HT-29 (cell line): ENCODE data around the gene CHST7. TPM values are rescaled to one million over a fixed set of nuclear protein-coding genes. Genes with fewer than 3 reads are reported as not detected.

Experiments used
- DNase-seq: peaks from one replicate; pipeline ENCODE4 v3.0.0-alpha.2; 2015; ENCODE audit warnings: low spot score
- total RNA-seq: library from RNA; depleted of rRNA; stranded (reverse); fragments of >200 nt; shearing (Covaris generic); gene quantifications from 2 replicates; pipeline ENCODE4 v1.2.3, GENCODE V29; 2014

Gene CHST7
- total RNA-seq, 1 experiment from 2014 or later, result 2.3 TPM

DNA sequence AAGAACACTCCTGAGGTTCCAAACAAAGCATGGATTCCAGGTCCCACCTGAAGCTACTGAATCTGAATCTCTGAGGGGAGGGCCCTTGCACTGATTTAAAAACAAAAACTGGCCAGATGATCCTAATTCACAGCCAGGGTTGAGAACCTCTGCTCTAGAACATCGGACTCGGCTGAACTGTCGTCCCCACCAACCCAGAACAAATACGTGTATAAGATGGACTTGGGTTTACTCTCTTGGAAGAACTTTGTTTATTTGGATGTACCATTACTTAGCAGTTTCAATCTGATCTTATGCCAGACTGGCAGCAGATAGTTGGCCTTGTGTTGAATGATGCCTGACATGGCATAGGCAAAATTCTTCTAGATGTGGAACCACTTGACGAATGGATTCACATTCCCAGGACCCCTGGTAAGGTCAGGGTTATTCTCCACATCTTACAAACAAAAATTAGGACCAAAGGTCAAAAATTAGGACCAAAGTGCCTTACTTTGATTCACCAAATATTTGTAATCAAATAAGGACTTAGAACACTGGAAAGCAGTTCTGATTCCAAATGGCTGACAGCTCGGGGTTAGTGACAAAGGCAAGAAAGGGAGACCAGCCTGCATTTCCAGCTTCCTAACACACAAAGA, 29.0 kb downstream of the CHST7 start:
- no peak for DNase-seq

GRCh38 chrX:46607916-46608315, 34.4 kb downstream of the CHST7 start:
- no peak for DNase-seq

- DNase-seq, result no peak
Observed at GRCh38 chrX:46610070-46610658, 36.6 kb downstream of the CHST7 start.

DNA sequence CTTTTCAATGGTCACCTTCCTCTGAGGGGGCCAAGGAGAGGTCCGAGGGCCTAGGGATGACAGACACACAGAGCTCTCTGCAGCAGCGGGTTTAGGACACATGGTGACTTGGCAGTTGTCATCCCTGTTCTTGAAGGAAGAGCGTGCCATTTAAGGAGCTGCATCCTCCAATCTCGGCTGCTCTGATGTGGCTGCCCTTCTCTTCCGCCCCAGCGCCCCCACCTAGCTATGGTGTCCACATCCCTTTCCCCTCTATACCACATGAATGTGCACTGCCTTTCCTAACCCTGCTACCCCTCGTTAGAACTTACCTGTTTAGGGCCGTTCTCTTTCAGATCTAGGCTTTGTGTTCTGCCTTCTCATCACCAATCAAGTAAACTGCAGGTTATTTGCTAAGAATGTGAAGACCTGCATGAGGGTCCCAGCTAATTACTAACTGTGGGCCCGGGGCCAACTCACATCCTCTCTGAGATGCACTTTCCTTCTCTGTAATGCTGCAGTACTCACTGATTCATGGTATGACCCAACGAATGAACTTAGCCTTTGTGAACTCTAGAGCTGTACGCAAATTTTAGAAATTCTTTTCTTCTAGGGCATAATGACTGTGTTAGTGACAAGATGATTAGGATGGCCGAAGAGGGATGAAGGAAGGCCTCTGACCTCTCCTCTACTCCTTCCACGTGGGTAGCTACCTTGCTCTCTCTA, 38.2 kb downstream of the CHST7 start:
- DNase-seq, result no peak

DNA sequence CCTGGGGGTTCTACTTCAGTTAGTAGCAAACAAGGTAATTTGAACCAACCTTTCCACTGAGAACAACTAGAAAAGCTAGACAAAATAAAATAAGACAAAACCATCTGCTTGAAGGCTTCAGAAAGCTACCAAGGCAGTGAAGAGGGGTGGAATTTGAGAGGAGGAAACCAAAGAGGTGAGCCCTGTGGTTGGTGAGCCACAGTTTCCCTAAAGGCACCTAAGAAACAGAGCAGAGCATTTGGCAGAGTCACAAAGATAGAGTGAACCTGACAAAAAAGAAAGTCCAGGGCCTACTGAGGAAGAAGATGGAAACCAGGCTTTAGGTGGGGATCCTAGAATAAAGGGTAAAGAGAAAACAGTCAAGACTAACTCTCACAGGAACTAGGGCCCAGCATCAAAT, 44.3 kb downstream of the CHST7 start:
- DNase-seq, result no peak

- DNase-seq, result no peak
Observed at GRCh38 chrX:46618947-46619346, 45.4 kb downstream of the CHST7 start.

- no peak for DNase-seq
Observed at GRCh38 chrX:46620505-46620904, 46.9 kb downstream of the CHST7 start.

DNA sequence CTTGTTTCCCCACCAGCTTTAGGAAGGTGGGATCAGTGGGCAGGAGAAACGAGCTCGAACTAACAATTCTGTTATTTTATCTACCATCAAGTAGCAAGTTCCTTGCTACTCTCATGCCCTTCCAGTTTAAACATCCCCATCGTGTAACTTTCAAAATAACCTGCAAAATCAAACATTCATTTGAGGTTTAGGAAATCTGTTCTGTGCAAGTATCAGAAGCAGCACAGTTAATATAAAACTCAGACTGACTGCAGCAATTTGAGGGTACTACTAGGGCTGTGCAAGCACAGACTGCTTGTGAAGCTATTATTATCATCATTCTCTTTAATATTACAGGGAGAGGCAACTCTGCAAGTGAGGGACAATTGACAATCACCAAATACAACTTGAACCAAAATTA, 48.0 kb downstream of the CHST7 start:
- DNase-seq, result no peak

DNA sequence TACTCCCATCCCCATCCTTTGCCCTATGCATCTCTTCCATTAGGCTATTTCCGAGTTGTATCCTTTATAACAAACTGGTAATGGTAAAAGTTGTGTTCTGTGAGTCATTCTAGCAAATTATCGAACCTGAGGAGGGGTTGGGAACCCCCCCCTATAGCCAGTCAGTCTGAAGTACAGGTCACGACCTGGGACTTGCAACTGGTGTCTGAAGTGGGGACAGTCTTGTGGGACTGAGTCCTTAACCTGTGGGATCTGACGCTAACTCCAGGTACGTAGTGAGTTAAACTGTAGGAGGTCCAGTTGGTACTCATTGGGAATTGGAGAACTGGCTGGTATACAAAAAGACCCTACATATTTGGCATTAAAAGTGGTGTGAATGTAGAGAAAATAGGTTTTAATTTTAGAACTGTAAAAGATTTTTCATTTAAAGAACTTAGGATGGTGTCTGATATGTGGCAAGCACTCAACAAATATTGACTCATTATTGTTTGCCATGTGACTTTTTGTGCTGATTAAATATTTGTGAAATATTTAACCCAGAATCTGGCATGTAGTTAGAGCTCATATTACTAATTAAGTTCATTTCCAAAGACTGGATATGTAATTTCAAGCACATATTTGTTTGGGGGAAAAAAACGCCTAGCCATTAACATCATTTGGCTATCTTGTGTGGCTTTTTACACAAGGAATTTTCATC, 50.7 kb downstream of the CHST7 start:
- DNase-seq, result no peak

DNA sequence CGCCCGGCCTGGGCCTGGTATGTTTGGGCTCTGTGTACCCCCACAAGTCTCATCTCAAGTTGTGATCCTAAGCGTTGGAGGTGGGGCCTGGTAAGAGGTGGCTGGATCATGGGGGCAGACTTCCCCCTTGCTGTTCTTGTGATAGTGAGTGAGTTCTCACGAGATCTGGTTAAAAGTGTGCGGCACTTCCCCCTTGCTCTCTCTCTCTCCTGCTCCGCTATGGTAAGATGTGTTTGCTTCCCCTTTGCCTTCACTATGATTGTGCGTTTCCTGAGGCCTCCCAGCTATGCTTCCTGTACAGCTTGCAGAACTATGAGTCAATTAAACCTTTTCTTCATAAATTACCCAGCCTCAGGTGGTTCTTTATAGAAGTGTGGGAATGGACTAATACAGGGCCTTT, 53.0 kb downstream of the CHST7 start:
- no peak for DNase-seq

- no peak for DNase-seq
Observed at GRCh38 chrX:46627062-46627461, 53.5 kb downstream of the CHST7 start.

- no peak for DNase-seq
Observed at GRCh38 chrX:46627711-46628419, 54.3 kb downstream of the CHST7 start.

DNA sequence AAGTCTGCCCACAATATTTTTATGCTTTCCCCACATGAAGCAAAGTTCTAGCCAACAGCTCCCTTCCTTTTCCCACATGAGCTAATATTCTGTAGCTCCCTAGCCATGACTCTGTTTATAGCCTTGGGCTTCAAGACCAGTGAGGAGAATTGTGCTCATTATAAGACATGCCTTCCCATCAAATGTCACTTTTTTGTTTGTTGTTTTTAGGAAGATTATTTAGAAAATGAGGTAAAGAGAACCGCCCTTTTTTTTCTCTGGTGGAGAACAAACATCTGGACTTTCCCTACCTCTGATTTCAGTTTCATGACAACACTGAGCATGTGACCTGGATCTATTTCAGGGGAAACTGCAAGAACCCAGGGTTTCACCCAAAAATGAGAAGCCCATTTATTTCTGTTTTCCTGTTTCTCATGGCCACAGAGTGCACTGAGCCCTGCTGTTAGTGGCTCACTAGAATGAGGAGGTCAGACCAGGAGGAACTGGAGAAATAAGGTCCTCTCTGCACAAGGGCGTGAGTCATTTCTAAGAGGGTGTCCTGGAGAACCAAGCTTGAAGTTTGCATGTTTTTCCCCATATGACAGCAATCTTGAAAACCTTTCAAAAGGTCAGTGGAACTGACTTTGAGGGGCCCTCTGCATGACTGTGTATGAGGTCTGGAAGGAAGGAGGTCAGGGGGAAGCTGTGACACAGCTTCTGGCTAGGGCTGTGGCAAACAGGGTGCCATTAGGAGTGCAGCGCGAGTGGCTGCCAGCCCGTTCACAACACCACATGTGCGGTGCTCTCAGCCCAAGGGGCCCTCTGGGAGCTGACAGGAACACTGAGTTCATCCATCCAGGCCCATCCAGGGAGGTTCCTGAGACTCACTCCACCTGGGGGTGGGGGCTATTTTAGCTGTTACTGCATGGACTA, 55.2 kb downstream of the CHST7 start:
- no peak for DNase-seq

DNA sequence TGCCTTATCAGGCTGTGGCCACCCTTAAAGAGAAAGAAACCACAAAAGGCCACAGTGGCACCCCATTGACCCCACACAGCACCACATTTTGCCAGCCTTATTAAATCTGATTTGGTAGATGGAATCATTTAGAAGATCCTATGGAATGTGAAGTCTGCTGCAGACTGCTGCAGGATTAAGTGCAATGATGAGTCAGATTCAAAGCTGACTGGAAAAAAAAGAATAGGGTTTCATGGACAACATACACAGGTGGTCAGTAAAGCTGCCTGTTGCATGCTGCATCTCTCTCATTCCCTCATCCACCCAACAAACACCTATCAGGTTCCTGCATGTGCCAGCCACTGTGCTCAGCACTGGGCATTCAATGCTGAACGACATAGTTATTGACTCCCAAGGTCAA, 56.6 kb downstream of the CHST7 start:
- DNase-seq, result no peak

DNA sequence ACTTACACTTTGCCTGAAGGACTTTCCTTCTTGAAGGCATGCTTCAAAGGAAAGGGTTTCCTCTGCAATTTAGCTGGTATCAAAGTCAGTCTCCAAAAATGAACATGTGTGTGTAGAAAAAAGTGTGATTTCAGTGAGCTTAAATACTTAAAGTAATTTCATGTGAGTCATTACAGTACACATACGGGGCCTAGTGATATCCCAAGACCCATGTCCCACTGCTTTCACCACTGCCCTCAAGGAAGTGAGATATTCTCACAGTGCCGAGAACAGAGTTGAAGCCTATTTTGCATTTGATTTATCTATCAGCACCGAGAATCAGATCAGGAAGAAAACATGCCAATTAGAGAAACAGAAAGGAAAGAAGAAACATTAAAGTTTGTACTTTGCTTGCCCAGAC, 61.0 kb downstream of the CHST7 start:
- DNase-seq, result no peak

GRCh38 chrX:46635186-46635585, 61.6 kb downstream of the CHST7 start:
- DNase-seq, result no peak

DNA sequence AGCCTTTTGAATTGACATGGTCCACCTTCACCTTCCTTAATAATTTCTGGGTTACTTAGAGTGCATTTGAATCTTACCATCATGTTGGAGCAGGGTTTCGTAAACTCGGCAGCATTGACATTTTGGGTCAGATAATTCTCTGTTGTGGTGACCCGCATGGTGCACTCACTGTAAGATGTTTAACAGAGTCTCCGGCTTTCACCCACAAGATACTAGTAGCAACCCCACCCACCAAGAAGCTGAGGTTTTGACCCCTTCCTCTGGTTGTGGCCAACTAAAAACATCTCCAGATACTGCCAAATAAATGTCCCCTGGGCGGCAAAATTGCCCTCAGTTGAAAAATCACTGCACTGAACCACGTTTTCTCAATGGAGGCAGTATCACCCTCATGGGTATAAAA, 62.7 kb downstream of the CHST7 start:
- no peak for DNase-seq

DNA sequence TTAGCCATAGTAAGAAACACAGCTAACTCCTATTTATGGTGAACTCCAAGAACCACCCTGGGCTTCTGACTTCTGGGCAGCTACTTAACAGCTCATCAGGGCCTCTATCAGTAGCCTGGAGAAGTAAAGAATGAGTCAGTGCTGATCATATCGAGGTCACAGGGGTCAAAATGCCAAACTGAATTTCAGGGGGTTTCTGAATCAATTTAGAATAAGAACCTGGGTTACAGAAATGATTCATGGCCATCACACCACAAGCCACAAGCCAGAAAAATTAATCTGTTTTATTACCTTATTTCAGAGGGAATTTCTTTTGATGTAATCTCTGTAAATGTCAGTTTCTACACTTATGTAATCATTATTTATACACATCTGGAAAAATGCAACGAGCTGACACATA, 64.4 kb downstream of the CHST7 start:
- no peak for DNase-seq

DNA sequence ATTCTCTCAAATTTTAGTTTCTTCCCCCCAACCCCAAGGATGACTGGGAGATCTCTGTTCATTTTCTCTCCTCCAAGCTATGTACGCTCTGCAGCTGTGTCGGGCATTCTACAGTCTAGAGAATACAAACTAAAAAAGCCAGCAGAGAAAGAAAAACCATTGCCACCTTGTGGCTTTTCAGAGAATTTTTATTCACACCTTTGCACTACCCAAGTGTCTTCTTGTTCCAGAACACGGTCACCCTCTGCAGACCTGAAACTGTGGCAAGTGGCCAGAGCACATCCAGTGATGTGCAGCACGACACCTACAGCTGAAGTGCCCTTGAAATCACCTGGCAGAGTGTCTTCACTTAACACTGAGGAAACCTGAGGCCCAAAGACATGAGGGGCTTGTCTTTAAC, 68.6 kb downstream of the CHST7 start:
- peak; percentile 60 for DNase-seq

DNA sequence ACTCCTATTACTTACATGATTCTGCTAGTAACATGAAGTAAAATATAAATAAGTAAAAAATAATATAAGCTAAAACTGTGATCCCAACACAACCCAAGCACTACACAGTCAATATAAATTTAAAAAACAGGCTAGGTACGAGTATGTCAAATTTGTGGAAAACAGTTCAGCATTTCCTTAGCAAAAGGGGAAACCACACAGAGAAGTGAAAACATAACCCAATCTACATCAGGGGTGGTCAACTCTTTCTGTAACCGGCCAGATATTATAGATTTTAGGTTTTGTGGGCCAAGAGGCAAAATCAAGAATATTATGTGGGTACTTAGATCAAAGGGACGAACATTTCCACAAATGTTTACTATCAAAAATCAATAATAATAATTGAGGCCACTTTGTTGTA, 70.1 kb downstream of the CHST7 start:
- no peak for DNase-seq

GRCh38 chrX:46645614-46646013, 72.0 kb downstream of the CHST7 start:
- DNase-seq, result no peak
